Mucosa of descending colon (tissue), 3 donors: ENCODE results near the gene ZCCHC7. TPM values are rescaled to one million over a fixed set of nuclear protein-coding genes. Genes with fewer than 3 reads are reported as not detected.
A peak's percentile ranks its signal among the peaks of the same experiment; 100 is the strongest.

ENCODE experiments used
- ATAC-seq: fragments of 200-7000 bp; cut with Tn5 transposase; one replicate; pipeline ENCODE4 v1.9.1; 2020; ENCODE audit warnings: mild to moderate bottlenecking, moderate library complexity
- DNase-seq, 3 donors: peaks; one replicate each; pipeline ENCODE4 v3.0.0-alpha.2; 2020
- H3K36me3 ChIP-seq: fragments of 200-600 bp; one replicate; pipeline ENCODE4 v1.8.0; 2021; ENCODE audit warnings: low read depth, mild to moderate bottlenecking
- H3K4me1 ChIP-seq: fragments of 200-600 bp; one replicate; pipeline ENCODE4 v1.8.0; 2021; ENCODE audit warnings: low read depth, mild to moderate bottlenecking
- H3K4me3 ChIP-seq: fragments of 200-600 bp; one replicate; pipeline ENCODE4 v1.8.0; 2021; ENCODE audit warnings: mild to moderate bottlenecking
- H3K9me3 ChIP-seq: fragments of 200-600 bp; one replicate; pipeline ENCODE4 v1.8.0; 2021; ENCODE audit warnings: mild to moderate bottlenecking
- intact Hi-C, 2 donors: fragments of 100-400 bp; cut with DNase I in 1 of 2; cut with micrococcal nuclease in 1 of 2; formaldehyde crosslinking; loops; one replicate each; pipeline versions ENCODE4 v1.11.0 to v1.11.1; 2022; cut with DNase I, micrococcal nuclease
- total RNA-seq, 3 donors: library from RNA; stranded (reverse); fragmentation: NEBNext Ultra II Directional in 2 of 3; extraction: Animal tissue kit (Norgen Biotek cat#: 25700) in 2 of 3; gene quantifications; one replicate each; pipeline versions ENCODE4 v1.2.1 to v1.2.4, GENCODE V29; 2021 to 2023
- TF ChIP-seq, protein P1 (sequence below): fragments of 200-600 bp; IDR thresholded peaks from one replicate; pipeline ENCODE4 v1.8.0; 2022; ENCODE audit warnings: antibody characterized with exemption, mild to moderate bottlenecking
- donor health status: DM: no; HTN: no; CAD: no; lungs with moderate emphysema.
- donor health status: DM: no; HTN: no; CAD: no.
- donor health status: DM: no; HTN: yes; CAD: no.

The ZCCHC7 gene
- total RNA-seq, 3 donors from 2014 or later, result 18.3 to 25.7 (median 19.7) TPM

DNA sequence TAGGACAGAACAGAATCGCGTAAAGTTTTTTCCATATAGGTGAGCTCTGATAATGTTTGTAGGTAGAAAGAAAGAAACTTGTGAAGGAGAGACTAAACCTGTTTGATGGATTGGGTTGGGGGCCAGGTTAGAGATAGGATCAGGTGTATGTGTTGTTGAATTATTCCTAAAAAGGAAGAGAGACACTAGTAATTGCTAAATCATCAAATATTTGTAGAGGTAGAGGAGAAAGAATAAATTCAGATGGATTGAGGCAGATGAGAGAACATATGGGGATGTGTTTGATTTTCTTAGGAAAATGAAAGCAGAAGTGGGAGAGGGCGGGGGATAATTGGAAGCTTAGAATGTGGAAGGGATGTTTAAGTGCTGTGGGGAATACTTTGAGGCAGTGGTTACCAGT lies 7.7 kb downstream of the ZCCHC7 start:
- no peak for DNase-seq
- H3K9me3 ChIP-seq, result no peaks in the 10 kb centered on the region
- no peaks in the 10 kb centered on the region for H3K36me3 ChIP-seq
- intact Hi-C loops, result no loop called here
- no peak for ATAC-seq
- no peak overlapping the region for H3K4me3 ChIP-seq
- TF ChIP-seq, protein P1, sequence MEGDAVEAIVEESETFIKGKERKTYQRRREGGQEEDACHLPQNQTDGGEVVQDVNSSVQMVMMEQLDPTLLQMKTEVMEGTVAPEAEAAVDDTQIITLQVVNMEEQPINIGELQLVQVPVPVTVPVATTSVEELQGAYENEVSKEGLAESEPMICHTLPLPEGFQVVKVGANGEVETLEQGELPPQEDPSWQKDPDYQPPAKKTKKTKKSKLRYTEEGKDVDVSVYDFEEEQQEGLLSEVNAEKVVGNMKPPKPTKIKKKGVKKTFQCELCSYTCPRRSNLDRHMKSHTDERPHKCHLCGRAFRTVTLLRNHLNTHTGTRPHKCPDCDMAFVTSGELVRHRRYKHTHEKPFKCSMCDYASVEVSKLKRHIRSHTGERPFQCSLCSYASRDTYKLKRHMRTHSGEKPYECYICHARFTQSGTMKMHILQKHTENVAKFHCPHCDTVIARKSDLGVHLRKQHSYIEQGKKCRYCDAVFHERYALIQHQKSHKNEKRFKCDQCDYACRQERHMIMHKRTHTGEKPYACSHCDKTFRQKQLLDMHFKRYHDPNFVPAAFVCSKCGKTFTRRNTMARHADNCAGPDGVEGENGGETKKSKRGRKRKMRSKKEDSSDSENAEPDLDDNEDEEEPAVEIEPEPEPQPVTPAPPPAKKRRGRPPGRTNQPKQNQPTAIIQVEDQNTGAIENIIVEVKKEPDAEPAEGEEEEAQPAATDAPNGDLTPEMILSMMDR, result no peak
- no peaks in the 10 kb centered on the region for H3K4me1 ChIP-seq

DNA sequence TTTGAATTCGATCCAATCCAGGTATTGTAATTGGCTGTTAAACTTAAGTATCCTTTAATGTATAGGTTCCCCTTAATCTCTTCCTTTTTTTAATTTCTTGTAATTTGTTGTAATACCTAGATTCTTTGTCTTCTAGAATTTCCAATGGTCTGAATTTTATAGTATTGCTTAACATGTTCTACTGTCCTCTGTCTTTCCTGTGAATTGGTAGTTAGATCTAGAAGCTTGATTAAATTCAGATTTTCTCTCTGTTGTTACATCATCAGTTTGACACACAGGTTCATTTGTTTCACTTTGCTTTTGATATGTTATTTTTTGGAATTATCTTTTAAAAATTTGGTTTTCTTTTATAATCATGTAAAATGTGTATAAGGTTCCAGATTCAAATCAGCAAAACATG lies 13.8 kb downstream of the ZCCHC7 start:
- no peaks in the 10 kb centered on the region for H3K36me3 ChIP-seq
- TF ChIP-seq, protein P1, result no peak
- ATAC-seq, result no peak
- no peaks in the 10 kb centered on the region for H3K9me3 ChIP-seq
- intact Hi-C loops, result no loop called here
- DNase-seq, result no peak
- H3K4me3 ChIP-seq, result no peak overlapping the region
- H3K4me1 ChIP-seq, result no peaks in the 10 kb centered on the region

DNA sequence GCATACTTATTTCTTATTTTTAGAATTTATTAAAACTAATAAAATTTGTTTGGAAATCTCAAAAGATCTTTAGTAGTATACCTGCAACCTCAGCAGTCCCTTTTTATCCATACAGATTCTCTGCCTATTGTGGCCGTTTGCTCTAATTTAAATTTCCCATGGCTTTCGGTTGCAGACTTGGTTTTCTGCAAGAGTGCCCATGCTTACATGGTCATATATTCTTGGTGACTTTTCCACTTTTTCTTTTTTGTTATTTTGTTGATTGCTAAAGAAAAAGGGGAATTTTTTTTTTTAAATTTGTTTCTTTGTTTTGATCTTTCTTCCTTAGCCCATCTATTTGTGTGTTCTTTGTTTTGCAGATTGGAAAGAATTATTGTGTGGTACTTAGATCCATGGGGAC lies 20.6 kb downstream of the ZCCHC7 start:
- no peaks in the 10 kb centered on the region for H3K36me3 ChIP-seq
- H3K9me3 ChIP-seq, result no peaks in the 10 kb centered on the region
- H3K4me1 ChIP-seq, result peaks cover 4% of the 10 kb centered on the region
- TF ChIP-seq, protein P1, result no peak
- intact Hi-C loops, result no loop called here
- no peak overlapping the region for H3K4me3 ChIP-seq
- no peak for DNase-seq
- ATAC-seq, result no peak

DNA sequence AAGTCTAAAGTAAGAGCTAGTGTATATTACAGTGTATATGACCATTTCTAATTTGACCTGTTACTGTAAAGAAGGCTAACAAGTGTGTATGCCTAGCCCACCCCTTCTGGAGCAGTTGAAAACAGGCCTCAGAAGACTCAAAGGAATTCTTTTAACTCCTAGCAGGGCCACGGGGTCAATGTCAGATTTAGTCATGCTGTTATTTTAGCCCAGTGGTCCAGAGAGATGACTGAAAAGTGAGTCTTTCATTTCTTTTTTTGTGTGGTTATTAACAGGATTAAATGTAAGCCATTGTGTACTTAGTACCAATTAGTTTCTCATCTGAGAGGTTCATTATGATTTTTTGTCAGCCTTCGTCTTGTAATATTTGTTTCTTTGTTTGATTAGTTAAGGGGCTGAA lies 24.4 kb downstream of the ZCCHC7 start:
- peaks cover 4% of the 10 kb centered on the region for H3K4me1 ChIP-seq
- H3K36me3 ChIP-seq, result no peaks in the 10 kb centered on the region
- DNase-seq (no peak), ATAC-seq (no peak)
- H3K4me3 ChIP-seq, result no peak overlapping the region
- TF ChIP-seq, protein P1, result no peak
- intact Hi-C loops, result no loop called here
- no peaks in the 10 kb centered on the region for H3K9me3 ChIP-seq

DNA sequence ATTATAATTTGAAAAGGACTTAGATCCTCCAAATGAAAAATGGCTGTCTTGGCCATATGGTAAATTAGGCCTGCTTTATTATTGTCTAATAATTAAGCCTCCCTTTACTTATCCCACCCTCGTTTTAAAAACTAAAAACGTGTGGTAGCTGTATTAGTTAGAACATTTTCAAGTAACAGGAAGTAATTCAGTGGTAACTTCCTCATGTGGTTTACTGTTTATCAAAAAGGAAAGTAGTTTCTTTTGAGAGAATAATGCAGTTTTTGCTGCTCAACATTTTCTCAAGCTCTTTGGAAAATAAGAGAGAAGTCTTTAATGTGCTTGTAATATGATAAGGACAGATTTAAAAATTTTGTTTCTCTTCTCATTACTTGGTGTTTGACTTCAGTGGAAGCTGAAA lies 26.0 kb downstream of the ZCCHC7 start:
- ATAC-seq (peak; percentile 61), DNase-seq (no peak)
- Histone ChIP-seq H3K4me1 (peaks cover 4% of the 10 kb centered on the region), H3K9me3 (no peaks in the 10 kb centered on the region), H3K4me3 (no peak overlapping the region), H3K36me3 (no peaks in the 10 kb centered on the region)
- TF ChIP-seq, protein P1, result no peak
- intact Hi-C loops, result no loop called here

DNA sequence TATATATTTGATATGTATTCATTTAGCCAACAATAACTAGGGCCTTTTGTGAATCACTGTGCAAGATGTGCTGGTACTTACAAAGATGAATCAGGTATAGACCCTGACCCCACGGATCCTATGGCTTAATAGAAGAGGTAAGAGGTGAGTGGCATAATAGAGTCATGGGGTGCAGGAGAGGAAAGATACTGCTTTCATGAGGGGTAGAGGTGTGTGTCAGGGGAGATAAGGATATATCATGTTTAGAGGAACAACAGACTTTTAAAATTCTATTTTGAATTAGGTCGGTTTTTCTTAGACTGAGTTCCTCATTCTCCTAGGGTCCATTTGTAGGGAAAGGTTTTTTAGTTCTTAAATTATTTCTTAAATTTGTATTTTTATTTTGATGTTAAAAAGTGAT lies 27.8 kb downstream of the ZCCHC7 start:
- H3K36me3 ChIP-seq, result no peaks in the 10 kb centered on the region
- TF ChIP-seq, protein P1, result no peak
- intact Hi-C loops, result no loop called here
- H3K4me3 ChIP-seq, result no peak overlapping the region
- no peaks in the 10 kb centered on the region for H3K9me3 ChIP-seq
- ATAC-seq, result no peak
- DNase-seq, result no peak
- peaks cover 4% of the 10 kb centered on the region for H3K4me1 ChIP-seq
